ENCODE measurements around the gene MEGF6.

MEGF6 gene

DNA sequence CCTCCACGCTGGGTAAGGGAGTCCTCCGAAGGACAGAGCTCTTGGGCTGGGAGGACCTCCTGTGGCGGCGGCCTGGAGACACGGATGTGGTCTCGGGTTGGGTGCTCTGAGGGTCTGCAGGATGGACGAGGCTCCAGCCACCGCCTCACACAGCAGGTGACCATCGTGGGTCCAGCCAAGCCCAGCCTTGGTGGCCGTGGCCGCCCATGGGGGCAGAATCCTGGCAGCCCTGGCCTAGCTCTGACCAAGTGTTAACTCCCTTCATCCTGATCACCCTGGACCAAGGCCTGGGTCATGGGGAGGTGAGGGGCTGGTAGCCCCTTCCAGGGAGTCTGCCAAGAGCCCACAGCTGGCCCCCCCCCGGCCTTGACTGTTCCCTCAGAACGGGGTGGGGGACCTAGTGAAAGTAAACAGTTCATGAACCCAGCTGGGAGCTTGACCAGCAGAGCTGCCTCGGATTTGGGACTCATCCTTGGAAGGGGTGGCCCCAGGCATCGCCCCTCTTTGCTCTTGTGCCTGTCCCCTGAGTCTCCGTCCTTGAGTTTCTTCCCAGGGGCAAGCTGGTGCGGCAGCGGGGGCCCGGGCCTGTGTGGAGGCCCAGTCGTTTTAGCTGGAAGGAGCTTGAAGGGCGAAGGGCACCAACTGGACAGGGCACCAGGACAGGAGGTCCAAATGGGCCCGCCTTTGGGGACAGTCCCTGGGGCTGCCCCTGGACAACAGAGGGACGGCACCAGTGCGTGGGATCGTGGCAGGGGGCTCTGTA lies 139.0 kb downstream of the MEGF6 start:
- TF ChIP-seq, protein P1, sequence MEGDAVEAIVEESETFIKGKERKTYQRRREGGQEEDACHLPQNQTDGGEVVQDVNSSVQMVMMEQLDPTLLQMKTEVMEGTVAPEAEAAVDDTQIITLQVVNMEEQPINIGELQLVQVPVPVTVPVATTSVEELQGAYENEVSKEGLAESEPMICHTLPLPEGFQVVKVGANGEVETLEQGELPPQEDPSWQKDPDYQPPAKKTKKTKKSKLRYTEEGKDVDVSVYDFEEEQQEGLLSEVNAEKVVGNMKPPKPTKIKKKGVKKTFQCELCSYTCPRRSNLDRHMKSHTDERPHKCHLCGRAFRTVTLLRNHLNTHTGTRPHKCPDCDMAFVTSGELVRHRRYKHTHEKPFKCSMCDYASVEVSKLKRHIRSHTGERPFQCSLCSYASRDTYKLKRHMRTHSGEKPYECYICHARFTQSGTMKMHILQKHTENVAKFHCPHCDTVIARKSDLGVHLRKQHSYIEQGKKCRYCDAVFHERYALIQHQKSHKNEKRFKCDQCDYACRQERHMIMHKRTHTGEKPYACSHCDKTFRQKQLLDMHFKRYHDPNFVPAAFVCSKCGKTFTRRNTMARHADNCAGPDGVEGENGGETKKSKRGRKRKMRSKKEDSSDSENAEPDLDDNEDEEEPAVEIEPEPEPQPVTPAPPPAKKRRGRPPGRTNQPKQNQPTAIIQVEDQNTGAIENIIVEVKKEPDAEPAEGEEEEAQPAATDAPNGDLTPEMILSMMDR (IDR thresholded peaks at IDR 0.05; ENCODE audit: low read depth, low read length), result no peak
- no peak overlapping the region for H3K4me3 ChIP-seq (replicated peaks in 1 of 2; ENCODE audit: low read depth in 2 of 2, low read length in 2 of 2)
- DNase-seq (ENCODE audit: low read depth in 2 of 2), result no peak

DNA sequence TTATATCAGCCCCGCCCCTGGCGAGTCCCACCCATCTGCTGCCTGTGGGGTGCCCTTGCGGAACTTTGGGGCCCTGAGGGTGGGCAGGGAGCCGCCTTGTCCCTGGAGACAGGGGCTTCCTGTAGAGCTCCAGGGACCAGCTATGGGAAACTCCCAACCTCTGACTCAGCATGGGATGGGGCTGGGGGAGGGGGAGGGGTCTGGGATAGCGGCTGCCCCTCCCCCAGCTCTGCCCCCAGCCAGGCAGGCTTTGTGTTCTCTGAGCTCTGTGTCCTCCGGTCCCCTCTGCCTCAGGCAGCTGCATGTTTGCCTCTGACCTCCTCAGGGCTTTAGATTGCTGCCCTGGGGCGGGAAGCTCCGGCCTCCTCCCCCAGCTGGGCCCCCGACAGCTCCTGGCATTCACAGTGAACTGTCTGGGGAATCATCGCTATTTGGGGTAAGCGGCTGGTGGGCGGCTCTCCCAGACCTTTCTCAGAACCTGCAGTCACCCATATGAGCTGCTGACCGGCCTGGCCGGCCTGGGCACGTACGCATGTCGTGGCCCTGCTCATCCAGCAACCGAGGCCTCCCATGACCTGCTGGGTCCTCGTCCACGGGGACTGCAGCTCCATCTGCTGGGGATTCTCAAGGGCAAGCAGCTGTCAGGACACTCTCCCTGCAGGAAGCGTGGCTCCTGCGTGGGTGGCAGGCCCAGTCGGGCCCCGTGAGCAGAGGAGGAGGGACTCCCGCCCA lies 139.8 kb downstream of the MEGF6 start:
- TF ChIP-seq, protein P1 (IDR thresholded peaks at IDR 0.05; ENCODE audit: low read depth, low read length), result peak; percentile 49
- H3K4me3 ChIP-seq (replicated peaks in 1 of 2; ENCODE audit: low read depth in 2 of 2, low read length in 2 of 2), result no peak overlapping the region
- DNase-seq (ENCODE audit: low read depth in 2 of 2), result peak; percentile 61 to 72

DNA sequence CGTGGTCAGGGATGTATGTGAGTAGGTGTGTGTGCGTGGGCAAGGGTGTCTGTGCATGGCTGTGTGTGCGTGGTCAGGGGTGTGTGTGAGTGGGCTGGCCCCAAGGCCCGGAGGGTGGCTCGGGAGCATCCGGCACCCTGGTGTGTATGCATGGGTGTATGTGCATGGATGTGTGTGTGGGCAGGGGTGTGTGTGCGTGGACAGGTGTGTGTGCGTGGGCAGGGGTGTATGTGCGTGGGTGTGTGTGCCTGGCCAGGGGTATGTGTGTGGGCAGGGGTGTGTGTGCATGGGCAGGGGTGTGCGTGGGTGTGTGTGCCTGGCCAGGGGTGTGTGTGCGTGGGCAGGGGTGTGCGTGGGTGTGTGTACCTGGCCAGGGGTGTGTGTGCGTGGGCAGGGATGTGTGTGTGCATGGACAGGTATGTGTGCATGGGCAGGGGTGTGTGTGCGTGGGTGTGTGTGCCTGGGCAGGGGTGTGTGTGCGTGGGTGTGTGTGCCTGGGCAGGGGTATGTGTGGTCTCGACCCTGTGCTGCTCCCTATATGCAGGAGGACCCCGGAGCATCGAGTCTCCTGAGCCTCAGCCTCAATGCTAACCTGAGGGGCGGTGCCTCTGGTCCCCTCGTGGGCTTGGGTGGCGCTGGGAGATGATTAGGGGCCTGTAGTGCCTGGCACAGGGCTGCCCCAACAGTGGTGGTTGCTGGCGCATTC lies 140.5 kb downstream of the MEGF6 start:
- H3K4me3 ChIP-seq (replicated peaks in 1 of 2; ENCODE audit: low read depth in 2 of 2, low read length in 2 of 2), result no peak overlapping the region
- TF ChIP-seq, protein P1 (IDR thresholded peaks at IDR 0.05; ENCODE audit: low read depth, low read length), result no peak
- DNase-seq (ENCODE audit: low read depth in 2 of 2), result no peak

DNA sequence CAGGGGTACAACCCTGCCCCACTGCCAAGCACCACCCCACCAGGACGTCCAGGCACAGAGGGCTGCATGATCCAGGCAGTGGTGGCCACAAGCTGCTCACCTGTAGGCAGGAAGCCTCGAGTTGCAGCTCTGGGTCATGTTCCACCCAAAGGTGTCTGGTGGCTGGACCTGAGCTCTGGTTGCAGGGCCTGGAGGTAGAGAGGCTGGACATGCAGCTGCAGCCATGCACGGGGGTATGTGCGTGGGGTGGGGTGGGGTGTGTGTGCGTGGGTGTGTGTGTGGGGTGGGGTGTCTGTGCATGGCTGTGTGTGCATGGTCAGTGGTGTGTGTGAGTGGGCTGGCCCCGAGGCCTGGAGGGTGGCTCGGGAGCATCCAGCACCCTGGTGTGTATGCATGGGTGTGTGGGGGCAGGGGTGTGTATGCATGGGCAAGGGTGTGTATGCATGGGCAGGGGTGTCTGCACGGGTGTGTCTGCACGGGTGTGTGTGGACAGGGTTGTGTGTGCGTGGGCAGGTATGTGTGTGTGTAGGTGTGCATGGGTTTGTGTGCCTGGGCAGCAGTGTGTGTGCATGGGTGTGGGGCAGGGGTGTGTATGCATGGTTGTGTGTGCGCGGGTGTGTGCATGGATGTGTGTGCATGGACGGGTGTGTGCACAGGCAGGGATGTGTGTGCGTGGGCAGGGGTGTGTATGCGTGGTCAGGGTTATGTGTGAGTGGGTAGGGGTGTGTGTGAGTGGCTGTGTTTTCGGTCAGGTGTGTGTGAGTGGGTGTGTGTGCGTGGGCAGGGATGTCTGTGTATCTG lies 141.3 kb downstream of the MEGF6 start:
- TF ChIP-seq, protein P1 (IDR thresholded peaks at IDR 0.05; ENCODE audit: low read depth, low read length), result no peak
- no peak overlapping the region for H3K4me3 ChIP-seq (replicated peaks in 1 of 2; ENCODE audit: low read depth in 2 of 2, low read length in 2 of 2)
- DNase-seq (ENCODE audit: low read depth in 2 of 2), result no peak

DNA sequence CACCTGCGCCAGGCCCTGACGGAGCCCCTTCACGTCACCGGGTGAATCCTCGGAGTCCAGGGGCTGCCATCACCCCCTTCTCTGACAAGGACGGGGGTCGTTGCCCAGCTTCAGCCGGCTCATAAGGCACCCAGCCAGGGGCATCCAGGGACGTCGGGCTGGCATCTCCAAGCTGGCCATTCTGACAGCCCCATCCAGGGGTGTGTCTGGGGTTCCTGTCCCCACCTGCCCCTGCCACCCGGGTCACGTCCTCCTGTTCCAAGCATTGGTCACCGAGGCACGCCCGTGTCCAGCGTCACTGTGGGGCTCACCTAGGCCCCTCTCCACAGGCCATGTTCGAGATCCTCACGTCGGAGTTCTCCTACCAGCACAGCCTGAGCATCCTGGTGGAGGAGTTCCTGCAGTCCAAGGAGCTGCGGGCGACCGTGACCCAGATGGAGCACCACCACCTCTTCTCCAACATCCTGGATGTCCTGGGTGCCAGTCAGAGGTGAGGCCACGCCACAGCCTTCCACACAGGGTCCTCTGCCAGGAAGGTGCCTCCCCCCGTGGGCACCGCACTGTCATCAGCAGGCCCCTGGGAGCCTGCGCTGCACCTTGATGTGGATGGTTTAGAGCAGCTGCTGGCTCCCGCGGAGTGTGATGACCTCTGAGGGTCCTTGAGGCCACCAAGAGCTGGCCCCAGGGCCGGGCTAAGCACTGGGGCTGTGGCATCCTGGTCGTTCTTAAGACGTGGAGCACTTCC lies 142.0 kb downstream of the MEGF6 start:
- DNase-seq (ENCODE audit: low read depth in 2 of 2), result no peak
- no peak overlapping the region for H3K4me3 ChIP-seq (replicated peaks in 1 of 2; ENCODE audit: low read depth in 2 of 2, low read length in 2 of 2)
- TF ChIP-seq, protein P1 (IDR thresholded peaks at IDR 0.05; ENCODE audit: low read depth, low read length), result no peak
